Activated CD4-positive, alpha-beta T cell treated with anti-CD3 and anti-CD28 coated beads for 24 hours (primary cell): Measurements from ENCODE around the gene TNFSF4.
"Not testable (repeated sequence)": the region's sequence is repeated elsewhere in the genome, so short reads cannot be mapped to it uniquely, and the experiment has no call there.

Source experiments
- DNase-seq, 2 donors: peaks; one replicate each; pipeline ENCODE4 v3.0.0-alpha.2; 2020; ENCODE audit warnings: low read depth in 2 of 2

TNFSF4 gene, protein sequence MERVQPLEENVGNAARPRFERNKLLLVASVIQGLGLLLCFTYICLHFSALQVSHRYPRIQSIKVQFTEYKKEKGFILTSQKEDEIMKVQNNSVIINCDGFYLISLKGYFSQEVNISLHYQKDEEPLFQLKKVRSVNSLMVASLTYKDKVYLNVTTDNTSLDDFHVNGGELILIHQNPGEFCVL

DNA sequence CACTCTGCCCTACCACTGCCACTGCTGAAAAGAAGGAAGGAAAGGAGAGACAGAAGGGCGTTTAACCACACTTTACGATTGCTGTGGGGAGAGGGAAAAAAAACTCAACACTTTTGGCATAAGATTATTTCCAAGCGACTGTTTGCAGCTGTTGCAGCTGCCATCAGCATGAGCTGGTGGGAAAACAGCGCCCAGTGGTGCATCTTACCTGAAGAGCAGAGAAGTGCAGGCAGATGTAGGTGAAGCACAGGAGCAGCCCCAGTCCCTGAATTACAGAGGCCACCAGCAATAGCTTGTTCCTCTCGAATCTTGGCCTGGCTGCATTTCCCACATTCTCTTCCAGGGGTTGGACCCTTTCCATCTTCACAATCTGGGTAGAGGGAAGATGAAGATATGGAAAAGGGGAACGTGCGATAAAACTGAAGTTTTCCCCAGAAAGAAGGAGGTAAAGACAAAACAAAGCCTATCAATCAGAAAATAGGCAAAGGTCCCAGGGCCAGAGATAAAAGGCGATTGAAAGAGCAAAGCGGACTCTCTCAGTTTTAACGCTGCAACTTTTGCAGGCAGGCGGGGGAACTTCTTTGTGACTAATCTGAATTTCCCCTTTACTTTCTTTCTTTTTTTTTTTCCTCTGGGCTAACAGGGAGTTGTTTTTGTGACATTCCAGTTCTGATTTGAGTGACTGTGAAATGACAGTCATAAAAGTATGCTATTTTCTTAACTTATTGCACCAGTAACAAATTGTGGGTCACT lies at the start of gene TNFSF4:
TSS of gene TNFSF4 (minus strand) at position 516 of the 753 bp plus-strand sequence. CDS start at position 361, 155 bp downstream.
- no peak for DNase-seq

GRCh38 chr1:173255214-173255813 lies 48.2 kb upstream of the TNFSF4 start:
- no peak for DNase-seq

GRCh38 chr1:173253046-173253445 lies 45.9 kb upstream of the TNFSF4 start:
- DNase-seq, result no peak

DNA sequence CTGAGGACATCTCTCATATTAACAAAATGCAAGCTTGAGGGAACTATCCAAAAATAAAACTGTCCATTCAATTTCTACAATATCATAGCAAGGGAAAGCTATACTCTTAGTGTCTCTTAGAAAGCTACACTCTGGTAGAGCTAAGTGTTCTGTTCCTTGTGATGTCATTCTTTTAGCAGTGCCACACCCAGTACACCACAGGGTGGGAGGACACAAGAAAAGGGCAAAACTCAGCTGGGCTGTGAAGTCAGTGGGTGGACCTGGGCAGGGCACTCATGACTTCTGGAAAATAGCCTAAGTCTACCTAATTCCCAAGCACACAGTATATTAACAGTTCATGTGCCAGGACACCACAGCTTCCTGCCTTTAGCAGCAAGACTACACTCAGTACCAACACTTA lies 42.2 kb upstream of the TNFSF4 start:
- DNase-seq, result no peak

- no peak for DNase-seq
Observed at GRCh38 chr1:173248247-173248940, 41.3 kb upstream of the TNFSF4 start.

GRCh38 chr1:173245892-173246291 lies 38.8 kb upstream of the TNFSF4 start:
- DNase-seq, result no peak

DNA sequence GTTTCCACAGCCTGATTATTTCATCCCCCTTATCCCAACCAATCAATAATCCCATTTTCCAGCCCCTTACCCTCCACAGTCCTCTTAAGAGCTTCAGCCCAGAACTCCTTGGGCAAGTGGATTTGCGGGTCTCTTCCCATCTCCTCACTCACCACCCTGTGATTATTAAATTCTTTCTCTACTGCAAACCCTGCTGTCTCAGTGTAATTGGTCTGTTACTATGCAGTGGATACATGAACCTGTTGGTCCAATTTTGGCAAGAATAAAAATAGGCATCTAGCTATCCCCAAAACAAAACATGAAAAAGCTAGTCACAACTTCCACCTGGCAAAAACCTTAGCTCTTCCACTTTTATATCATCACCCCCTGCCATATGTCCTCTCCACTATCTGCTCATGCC lies 36.2 kb upstream of the TNFSF4 start:
- DNase-seq, result no peak

DNA sequence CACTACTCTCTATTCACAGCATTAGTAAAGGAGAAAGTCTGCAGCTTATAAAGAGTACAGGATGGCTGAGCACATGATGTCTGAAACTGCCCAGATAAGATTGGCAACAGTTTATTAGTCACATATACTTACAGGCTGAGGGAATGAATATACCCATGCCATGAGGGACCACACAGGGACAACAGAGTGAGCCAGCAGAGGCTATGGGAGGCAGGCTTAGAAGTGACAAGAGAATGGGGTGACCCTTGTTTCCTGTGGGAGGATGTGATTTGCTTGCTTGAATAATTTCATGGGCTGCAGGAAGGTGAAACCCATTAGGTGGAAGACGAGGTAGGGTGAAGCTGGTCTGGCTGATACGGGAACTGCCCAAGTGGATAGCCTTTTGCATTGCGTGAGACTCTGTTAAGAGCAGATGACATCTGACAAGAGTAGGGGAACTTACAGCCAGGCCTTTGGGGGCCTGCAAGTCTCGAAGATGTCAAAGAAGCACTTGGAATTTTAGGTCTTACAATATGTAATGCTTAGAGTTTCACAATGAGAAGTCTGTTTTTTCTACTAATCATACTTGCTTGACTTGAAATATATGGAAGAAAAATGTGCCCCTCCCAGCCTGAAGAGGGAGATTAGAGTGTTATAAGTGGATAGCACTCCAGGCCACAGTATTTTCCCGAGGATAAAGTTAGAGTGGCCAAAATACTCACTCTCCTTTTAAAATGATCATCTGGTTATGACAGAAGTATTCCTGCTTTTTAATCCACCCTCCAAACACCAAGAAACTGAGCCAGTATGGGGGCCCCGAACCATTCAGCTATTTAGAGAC lies 34.6 kb upstream of the TNFSF4 start:
- no peak for DNase-seq

GRCh38 chr1:173240609-173241008 lies 33.5 kb upstream of the TNFSF4 start:
- DNase-seq, result no peak

DNA sequence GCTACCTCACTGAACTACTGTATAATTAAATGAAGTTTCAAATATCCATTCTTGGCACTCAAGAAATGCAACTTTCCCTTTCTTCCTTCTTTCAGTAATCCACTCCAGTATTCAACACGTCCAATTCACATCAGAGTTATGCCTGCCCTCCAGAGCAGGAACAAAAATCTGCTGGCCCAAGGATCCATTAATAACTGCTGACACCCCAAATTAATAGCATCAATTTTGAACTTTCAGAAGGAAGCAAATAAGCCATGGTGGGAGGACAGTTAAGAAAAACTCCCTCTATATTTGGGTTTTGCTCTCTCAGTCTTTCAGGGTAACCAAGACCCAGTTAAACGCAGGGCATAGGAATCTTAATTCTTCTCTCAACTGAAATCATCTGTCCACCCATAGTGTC lies 31.9 kb upstream of the TNFSF4 start:
- DNase-seq, result no peak

DNA sequence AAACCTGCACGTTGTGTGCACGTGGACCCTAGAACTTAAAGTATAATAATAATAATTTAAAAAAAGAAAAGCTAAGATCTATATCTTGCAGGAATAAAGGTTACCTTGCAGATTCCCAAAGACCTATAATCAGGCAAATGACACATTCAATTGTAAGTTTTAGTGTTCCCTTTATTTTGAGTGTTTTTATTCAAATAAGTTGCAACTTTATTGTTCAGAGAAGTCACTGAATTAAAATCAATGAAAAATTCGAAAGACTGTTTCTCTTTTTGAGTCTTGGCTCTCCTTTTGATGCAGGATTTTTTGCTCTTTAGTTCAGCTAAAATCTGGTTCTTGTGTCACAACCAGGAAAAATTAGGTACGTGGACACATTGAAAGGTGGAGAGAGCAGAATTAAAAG lies 27.8 kb upstream of the TNFSF4 start:
- DNase-seq, result no peak

- DNase-seq, result not testable (repeated sequence)
Observed at GRCh38 chr1:173234434-173234833, 27.3 kb upstream of the TNFSF4 start.

GRCh38 chr1:173229031-173229430 lies 21.9 kb upstream of the TNFSF4 start:
- not testable (repeated sequence) for DNase-seq

DNA sequence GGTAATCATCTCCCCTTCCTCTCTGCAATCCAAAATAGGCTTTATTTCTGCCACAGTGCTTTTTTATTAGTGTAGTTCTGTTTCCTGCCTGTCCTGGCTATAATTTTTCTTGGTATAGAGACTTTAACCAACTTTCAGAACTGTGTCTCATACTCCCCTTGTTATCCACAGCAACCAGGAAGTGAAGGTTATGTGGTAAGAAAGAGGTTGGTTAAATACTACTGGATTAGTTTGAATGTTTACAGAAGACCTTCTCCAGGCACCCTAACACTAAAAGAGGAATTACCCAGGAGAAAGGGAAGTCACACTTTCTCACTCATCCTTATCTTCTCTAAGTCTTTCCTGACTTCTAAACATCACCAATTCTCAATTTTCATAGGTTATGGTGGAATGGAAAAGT lies 17.8 kb upstream of the TNFSF4 start:
- DNase-seq, result no peak

- no peak for DNase-seq
Observed at GRCh38 chr1:173224280-173224892, 17.3 kb upstream of the TNFSF4 start.

GRCh38 chr1:173223031-173223380 lies 15.9 kb upstream of the TNFSF4 start:
- no peak for DNase-seq

DNA sequence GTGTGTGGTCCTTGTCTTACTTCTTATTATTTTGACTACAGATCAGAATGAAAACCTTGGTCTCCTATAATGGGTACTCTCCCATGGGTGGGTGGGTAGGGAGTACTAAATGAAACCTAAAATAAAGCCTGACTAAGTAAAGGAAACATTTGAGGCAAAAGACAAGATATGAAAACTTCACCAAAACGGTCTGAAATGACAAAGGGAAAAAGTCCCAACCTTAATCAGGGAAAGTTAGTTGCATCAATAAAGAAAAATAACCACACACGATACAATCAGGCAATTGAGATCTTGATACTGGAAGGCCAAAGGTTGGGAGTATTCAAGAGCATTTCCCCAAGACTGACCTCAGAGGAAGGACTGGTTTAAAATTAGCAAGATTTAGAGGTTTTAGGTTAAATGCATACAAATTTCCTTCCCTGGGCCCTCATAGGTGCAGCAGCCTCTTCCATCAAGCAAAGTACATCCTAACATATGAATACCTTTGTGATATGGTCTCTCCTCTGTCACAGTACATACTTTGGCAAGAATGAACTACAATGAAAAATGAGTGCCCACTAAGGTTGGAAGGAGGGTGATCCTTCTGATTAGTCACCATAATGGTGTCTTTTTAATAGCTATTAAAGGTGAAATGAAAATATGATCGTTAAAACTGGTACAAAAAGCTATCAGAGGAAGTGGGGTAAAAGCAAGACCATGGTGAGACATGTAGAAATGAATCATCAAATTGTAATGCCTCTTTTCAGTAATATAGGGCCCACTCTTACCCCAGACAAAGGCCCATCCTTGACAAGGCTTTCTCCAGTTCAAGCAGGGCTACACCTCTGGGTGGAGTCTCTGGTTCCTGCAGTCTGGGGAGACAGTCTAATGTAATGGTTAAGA lies 15.3 kb upstream of the TNFSF4 start:
- DNase-seq, result no peak

GRCh38 chr1:173220157-173220556 lies 13.0 kb upstream of the TNFSF4 start:
- DNase-seq, result no peak

DNA sequence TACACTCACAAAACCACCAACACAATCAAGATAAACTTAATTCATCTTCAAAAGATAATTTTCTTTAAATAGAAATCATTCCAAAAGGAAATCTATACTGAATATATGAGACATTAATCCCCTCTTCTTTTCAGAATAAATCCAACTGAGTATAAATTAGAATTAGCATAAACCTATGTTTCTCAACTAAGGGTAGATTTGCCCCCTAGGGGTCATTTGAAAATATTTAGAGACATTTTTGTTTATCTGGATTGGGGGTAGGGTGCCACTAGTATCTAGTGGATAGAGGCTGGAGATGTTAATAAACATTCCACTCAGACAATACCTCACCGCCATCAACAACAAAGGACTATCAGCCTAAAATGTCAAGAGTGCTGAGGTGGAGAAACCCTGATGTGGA lies 6.5 kb upstream of the TNFSF4 start:
- DNase-seq, result no peak

DNA sequence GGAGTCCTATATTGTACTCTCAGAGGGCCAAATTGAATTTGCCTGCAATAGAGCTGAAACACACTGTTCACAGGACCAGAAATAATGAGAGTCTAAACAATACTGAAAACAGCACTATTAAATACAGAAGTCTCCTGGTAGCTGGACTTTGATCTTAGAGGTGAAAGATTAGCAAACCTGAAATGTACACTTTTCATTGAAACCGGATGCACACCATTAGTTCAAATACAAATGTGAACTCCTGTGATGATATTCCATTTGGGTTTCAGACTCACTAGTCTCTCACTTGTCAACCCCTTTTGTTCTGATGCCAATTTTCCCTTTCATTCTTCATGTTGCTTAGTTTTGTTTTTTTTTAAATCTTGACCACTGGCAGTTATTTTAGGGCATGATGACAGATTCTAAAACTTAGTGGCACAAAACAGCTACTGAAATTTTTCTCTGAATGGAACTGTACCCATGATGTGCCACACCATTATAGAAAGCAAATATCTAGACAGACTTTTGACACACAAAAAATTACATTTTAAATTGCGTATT lies 5.9 kb upstream of the TNFSF4 start:
- DNase-seq, result no peak
